IPS-NIHi11 (cell line): ENCODE results near the gene ARHGEF38.
A peak's percentile ranks its signal among the peaks of the same experiment; 100 is the strongest.

Source experiments
- DNase-seq: peaks from one replicate; pipeline ENCODE4 v3.0.0; 2012; ENCODE audit warnings: mixed read lengths, low spot score

ARHGEF38 gene, protein sequence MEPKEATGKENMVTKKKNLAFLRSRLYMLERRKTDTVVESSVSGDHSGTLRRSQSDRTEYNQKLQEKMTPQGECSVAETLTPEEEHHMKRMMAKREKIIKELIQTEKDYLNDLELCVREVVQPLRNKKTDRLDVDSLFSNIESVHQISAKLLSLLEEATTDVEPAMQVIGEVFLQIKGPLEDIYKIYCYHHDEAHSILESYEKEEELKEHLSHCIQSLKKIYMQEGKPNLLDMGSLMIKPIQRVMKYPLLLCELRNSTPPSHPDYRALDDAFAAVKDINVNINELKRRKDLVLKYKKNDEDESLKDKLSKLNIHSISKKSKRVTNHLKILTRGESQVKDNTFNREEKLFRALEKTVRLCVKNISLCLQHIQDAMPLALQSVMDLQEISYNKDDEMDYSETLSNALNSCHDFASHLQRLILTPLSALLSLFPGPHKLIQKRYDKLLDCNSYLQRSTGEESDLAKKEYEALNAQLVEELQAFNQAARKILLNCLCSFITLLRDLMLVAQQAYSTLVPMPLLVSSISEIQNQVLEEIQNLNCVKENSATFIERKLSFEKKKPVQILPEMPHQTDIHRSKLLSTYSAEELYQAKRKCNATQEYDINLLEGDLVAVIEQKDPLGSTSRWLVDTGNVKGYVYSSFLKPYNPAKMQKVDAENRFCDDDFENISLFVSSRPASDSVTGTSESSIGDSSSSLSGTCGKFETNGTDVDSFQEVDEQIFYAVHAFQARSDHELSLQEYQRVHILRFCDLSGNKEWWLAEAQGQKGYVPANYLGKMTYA

DNA sequence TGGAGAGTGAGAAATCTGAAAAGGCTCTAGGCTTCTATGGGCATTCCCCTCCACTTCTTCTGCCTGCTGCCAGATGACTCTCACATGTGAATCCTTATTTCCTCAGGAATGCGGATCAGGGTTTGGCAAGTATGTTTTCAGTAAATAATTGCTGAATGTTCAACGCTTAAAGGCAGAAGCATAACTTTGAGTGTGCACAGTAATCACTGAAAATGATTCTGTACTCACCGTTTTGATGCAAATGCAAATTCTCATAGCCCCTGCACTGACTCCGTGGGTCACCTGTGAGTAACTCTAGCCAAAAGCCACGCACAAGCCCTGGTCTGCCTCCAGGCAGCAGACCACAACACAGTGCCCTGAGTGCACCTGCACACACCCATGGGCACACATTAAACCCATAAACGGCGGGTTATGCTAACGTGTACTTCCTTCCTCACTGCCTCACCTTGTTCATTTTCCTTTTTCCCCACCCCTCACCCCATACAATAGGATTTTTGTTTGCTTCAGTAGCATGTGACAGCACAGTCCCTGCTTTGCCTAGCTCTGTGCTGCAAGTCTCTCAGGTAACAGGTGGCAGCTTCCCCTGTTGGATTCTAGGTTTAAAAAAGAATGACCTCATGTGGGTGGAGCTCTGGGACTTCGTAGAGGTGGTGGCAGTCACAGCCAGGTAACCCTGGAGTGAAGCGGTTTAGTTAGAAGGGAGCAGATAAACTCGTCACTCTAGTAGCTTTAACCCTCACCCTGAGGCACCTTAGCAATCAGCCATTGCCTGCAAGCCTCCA is at the start of gene ARHGEF38:
ARHGEF38 (plus strand) TSS at position 656 of the 782 bp plus-strand sequence. CDS start 146 bp downstream, outside the sequence.
- peak; percentile 49 for DNase-seq

DNA sequence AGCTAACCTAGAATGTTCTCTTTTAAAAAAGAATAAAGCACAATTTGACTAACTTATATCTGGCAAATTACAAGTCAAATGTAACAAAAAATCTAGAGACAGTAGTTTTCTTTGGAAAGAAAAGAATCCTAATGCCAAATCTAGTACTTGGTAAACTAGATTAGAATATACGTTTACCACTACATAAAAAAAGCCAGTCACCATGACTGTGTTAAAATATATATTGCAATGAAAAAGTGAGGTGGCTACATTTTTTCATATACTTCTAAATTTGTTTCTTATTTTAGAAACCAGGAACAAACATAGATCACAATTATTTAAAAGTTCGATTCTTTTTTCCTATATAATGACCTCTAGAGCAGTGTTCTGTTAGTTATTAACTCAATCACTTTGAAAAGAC is 48.9 kb upstream of the ARHGEF38 start:
- no peak for DNase-seq

DNA sequence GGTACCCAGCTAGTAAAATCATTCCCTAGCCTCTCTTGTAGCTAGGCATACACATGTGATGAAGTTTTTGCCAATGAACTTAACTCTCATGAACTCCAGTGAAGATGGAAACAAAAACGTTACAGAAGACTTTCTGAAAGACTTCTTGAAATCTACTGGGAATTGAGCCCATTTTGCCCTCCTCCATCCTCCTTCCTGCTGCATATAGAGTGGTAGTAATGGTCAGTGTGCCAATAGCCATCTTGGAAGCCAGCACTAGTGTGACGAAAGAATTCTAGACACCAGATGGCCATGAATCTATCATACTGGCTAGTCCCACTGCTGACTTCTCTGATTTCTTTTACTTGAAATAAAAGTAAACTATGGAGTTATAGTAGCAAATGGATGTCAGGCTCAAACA is 47.7 kb upstream of the ARHGEF38 start:
- no peak for DNase-seq

DNA sequence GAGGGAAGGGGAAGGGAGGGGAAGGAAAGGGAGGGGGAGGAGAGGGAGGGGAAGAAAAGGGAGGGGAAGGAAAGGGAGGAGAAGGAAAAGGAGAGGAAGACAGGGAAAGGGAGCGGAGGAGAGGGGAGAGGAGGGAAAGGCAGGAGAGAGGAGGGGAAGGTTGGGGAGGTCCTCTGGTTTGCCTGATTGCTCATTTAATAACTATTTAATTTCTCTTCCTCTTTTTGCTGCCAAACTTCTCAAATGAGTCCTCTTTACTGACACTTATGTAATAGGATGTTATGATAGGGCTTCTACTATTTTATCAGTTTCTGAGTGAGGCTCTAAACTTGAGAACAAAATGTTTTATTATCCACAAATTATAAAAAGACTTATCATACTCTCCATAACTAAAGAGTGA is 43.1 kb upstream of the ARHGEF38 start:
- no peak for DNase-seq

DNA sequence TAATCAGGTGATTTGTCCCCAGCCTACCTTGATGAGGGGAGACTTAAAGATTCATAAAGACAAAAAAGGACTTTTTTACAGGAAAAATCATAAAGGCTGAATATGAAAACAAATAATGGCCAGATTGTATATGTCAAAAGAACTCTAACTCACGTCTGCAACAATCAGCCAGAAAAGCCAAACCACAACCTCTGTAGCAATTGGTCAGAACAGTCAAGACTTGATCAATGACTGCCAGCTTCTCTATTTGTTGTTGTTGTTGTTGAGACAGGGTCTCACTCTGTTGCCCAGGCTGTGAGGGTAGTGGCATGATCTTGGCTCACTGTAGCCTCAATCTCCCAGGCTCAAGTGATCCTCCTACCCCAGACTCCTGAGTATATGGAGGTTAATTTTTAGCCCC is 42.7 kb upstream of the ARHGEF38 start:
- DNase-seq, result no peak

DNA sequence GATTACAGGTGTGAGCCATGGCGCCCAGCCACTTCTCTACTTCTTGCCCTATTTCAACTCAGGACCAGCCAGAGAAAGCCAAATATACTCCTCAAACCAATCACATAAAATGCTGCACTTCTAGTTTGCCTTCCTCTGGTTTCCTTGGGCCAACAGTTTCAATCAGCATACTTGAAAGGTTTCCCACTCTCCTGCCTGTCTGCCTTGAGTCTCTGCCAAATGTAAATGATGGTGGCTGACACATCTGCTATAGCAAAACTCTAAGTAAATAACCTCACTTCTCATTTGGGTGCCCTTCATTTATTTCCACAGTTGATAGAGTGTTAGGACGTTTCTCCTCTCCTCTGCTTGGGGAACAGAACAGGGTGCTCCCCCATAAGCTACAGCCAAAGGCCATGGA is 42.2 kb upstream of the ARHGEF38 start:
- DNase-seq, result no peak

DNA sequence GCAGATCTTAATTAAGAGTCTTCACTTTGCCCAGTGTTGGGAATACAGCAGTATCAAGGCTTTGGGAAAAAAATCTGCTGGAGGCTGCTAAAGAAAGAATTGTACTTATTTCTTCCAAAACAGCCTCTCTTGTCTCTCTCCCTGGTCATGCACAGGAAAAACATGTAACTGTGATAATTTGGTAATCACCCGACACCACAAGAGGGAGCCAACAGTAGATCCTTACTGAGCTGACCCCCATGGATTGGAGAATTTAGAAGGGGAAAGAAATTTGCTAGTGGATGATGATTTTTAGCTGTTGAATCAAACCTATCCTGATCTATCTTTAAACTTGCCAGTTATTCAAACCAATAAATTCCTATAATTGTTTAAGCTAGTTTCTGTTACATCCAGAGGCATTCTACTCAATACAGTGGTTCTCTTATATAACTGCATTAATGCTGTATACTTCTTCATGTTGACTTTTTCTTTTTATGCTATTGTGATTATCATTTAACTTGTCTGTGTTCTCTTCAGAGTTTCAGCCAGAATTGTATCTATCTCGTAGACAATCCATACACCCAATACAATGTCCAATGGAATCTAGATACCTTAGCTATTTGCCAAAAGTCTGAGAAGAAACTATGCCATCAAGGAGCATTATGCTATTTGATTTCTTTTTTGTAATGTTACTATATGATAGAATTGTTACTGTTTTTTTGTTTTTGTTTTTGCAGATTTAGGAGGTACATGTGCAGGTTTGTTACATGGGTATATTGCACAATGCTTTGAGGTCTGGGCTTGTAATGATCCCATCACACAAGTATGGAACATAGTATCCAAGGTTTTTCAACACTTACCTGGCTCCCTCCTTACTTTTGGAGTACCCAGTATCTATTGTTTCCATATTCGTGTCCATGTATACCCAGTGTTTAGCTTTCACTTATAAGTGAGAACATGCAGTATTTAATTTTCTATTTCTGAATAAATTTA is 31.3 kb upstream of the ARHGEF38 start:
- DNase-seq, result peak; percentile 46

DNA sequence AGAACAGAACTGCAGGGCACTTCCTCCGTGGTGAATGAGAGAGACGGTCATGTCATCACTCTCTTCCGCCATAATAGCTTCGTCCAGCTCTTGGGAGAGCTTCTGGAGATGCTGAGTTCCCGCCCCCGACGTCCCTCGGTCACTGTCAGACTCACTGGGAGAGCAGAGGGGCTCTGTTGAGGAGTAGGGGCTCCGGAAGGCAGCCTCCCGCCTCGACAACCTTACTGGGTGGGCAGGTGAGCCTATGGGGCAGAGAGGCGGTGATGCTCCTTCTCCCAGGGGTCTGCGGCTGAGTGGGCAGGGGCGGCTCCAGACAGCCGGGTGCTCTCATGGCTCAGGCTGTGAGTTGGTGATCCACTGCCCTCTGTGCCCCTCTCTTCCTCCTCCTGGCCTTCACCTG is 25.8 kb upstream of the ARHGEF38 start:
- no peak for DNase-seq

DNA sequence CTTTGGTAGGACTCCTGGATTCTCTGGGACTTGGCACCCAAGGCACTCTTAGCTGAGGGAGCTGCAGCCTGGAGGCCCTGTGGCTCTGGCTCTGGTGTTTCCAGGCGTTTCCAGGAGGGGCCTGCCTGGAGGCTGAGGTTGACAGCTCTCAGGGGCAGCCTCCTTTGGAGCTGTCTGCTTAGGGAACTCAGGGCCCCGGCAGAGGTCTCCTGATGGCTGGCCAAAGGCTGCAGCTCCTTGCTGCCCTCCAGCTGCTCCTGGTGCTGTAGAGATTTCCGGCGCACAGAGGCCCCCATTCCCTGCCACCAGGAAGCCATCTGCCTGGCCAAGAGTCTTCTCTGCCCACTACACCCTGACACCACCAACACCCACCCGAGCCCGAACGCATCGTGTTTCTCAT is 25.3 kb upstream of the ARHGEF38 start:
- DNase-seq, result no peak

DNA sequence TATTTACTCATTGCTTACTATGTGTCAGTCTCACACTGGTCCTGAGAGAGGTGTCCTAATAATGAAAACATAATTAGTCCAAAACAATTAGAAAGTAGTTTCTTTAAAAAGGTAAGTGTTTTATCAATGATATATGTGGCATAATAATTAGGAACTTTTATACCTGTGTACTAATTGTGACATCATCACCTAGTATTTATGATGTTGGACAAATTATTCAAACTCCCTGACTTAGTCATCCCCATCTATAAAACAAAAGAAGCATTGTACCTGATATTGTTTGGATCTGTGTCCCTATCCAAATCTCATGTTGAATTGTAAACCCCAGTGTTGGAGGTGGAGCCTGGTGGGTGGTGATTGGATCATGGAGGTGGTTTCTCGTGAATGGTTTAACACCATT is 15.8 kb upstream of the ARHGEF38 start:
- DNase-seq, result no peak

DNA sequence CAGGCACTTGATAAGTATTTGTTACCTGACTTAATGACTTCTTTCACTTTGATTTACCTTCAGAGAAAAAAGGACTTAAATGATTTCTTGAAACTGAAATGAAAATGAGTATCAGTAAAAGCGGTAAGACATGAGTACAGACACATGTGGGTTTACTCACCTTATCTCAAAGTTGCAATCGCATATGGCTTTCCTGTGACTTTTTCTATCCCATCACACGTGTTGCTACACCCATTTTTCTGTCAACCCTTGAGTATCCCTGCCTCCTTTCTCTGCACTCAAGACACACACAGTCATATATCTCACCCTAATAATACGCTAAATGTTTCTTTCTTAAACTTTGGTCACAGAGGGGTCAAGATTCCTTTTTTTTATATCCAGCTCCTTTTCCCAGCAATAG is 11.0 kb upstream of the ARHGEF38 start:
- no peak for DNase-seq

DNA sequence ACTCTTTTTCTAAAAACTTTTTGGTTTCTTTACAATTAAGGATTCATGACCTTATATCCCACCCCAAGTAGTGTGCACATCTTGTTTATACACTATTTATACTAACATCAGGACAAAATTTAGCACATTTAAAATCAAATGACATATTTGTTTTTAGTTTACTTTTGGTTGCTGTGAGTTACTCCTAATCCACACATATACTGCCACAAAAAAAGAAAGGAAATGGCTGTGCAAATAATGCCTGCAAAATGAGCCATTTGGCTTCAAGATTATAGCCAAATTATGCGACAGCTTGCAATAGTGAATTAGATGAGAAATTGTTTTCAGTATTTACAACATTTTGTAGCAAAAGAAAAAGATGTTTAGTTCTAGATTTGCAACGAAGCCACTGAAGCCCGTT is 10.4 kb upstream of the ARHGEF38 start:
- no peak for DNase-seq

DNA sequence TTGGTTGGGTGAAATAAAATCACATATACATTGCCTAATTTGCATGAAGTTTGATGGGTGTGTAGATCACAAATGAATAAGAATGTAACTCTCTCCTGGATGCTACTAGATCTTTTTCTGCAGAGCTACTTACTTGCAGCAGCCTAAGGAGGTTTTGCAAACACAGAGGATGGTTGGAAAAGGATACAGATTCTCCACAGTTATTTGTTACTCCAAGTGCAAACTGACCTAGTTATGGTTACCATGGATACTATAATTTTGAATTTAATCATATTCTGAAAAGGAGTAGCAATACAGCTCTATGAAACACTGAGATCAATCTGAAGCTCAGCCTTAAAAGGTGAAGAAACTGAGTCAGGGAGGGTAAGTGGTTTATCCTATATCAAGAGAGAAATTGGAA is 9.1 kb upstream of the ARHGEF38 start:
- no peak for DNase-seq

DNA sequence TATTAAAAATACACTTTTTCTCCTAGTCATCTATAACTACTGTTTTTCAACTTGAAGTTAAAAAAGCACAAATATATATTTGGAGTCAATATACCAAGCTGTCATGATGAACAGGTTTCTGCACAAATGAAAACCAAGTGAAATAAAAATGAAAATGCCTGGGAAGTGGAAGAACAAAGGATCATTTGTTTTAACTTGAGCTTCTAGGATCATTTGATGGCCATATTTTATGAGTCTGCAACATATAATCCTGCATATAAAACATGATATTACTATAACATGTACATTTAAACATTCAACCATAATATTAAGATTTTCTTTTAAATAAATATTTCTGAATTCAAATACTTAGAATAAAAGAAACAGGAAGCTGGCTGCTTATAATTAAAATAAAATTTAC is 8.5 kb upstream of the ARHGEF38 start:
- DNase-seq, result no peak

DNA sequence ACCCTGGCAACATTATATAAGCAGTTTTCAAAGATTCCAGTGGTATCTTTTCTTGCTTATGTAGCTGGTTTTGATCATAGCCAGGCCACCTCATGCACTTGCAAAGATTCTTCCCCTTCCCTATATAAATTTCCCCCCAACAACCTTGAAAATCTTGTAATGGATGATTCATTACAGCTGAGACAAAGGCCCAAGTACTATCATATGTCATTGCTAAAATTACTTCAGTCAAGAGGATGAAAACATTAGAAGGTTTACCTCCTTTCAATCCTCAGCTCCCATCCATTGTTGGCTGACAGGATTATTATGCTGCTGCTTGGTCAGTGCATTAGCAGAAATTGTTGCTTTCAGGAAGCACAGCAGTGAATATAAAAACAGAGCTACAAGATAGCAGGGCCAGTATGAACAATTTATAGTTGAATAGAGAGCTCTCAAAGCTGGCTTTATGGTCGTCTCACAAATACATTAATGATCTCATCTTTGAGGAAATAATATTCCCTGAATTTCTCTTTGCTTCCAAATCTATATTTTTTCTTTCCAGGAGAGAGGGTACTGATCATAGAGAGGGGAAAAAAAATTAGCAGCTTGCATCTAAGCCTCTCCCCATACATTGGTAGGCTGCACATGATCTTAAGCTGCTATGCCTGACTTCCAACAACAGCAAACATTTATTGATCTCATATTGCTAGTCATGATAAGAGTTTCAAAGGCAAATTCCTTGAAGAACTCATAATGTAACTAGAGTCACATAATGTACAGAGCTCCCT is 7.7 kb upstream of the ARHGEF38 start:
- DNase-seq, result no peak

DNA sequence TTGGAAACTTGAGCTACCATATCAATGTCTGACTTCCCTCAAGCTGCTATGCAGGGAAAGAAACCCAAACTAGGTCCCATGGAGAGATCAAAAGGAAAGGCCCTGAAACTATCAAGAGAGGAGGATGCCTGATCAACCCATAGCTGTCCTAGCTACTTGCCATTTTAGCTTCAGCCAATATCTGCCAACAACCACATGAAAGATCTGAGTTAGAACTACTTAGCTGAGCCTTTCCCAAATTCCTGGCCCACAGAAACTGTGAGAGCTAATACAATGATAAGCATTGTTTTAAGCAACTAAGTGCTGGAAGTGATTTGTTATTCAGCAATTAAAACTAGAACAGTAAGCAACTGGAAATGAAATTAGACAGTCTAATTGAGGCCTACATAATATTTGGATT is 6.3 kb upstream of the ARHGEF38 start:
- DNase-seq, result no peak

DNA sequence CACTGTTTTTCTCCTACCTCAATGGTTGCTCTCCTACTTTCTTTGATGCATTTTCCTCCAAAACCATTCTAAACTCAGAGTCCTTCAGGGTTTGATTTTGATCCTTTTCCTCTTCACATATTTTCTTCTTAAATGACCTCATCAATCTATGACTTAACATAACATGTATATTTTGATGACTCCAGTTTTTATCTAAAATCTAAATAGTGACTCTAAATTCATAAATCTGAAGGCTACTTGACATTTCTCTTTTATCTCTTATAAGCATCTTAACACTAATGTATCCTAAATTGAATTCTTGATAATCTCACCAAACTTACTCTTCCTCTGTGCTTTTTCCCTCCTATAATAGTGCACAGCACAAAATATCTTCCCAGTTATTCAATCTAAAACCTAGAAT is 4.7 kb upstream of the ARHGEF38 start:
- DNase-seq, result no peak

DNA sequence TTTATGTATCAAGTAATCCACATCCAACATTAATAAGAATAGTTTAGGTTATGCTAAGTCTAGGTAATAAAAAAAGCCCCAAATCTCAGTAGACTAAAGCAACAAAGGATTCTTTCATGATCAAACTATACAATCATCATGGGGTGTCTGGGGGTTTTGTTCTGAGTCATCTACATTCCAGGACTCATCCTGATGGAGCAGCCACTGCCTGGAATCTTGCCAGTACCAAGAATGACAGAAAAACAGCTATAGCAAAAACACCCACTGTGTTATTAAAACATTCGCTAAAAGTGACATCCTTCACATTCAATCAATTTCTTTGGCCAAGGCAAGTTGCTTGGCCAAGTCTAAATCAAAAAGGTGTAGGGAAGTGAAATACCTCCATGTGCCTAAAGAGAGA is 3.9 kb upstream of the ARHGEF38 start:
- DNase-seq, result no peak

DNA sequence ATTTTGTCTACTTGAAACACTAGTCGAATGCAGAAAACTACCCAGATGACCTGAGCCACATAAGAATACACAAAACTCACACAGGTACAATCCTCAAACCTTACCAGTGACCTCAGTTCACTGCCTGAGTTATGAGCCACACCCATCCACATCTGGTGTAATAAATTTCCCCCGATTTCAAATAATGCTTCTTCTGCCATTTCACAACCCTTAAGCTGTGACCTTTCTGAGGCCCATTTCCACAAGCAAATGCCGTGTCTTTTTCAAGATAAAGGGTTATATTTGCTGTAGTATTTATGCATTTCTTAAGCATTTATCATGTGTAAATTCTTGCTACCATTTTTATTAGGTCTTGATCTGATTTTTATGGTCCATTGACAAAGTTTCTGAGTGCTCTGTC is 1.8 kb upstream of the ARHGEF38 start:
- DNase-seq, result no peak

DNA sequence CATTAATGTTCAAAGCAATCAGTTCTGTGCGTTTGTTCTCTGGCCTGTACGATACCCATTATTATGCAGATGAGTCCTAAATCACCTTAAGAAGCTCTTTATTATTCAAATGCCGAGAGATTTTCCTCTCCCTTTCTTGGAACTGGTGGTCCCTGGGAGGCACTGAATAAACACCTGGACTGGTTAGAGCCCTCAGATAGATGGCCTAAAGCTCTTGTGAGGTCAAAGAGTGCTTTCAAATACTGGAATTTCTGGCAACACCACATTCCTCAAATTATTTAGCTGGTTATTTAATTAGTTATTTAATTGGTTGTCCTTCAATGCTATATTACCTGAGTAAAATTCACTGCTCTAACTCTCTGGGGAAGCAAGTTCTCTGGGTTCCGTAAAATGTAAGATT is 3.0 kb downstream of the ARHGEF38 start:
- DNase-seq, result peak; percentile 67

DNA sequence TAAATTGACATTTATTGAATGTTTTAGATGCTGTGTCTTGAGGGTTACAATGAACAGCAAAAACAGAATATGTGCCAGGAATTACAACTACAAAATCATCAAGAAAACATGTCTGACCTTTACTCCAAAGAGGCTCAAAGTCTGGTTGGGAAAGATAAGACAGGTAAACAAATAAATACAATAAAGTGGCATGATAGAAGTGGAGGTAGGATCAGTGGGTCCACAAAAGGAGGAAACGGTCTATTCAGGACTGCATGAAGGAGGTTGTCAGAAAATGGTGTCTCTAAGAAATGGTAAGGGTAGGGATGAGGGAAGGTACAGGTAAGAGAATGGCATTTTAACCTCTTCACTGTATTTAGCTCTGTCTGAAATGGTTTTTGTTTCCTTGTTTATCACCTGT is 3.8 kb downstream of the ARHGEF38 start:
- DNase-seq, result no peak
